Measurements from ENCODE around the gene LPAR3. TPM values are rescaled to one million over a fixed set of nuclear protein-coding genes. Genes with fewer than 3 reads are reported as not detected.

LPAR3 gene
- total RNA-seq, 2 experiments from 2014 or later, result 0.58 to 0.81 TPM

- POLR2A ChIA-PET, result interaction anchor here (0.7 kb wide), 1 partner anchor 20 kb away, joined by 4 read pairs; no protein-coding TSS in a partner anchor
- no peak overlapping the region for H3K27ac Mint-ChIP-seq
Measured at GRCh38 chr1:84774669-84775534, 118.1 kb downstream of the LPAR3 start.

DNA sequence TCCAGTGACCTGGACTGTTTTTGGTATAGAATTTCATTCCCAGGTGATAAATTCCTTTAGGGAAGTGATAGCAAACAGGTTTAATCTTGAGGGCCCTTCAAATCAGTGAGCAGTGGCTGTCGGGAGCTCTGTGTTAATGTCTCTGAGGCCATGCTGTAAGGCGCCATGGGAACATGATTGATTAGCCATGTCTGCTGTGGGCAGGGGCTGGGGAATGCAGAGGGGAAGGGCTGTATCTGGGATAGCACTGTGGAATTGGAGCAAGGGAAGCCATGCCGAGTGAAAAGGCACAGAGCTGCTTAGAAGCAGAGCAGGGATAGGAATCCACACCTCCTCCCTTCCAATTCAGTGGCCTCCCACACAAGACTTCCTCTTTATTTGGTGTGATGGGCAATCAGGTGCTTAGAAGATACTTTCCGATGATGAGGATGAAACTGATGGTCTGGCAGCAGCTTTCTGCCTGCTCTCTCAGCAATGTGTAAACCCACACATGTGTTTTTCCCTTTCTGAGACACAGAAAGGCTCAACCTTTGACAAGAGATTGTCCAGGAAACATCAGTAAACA lies 119.0 kb downstream of the LPAR3 start:
- DNase-seq (no peak), ATAC-seq (no peak)
- no peaks in the 10 kb centered on the region for H3K36me3 Mint-ChIP-seq (ENCODE audit: low read depth)
- intact Hi-C loops (cut with micrococcal nuclease), result loop anchor here (5.0 kb wide), 1 partner anchor 332 kb away; no protein-coding TSS in a partner anchor
- H3K9me3 Mint-ChIP-seq, result no peaks in the 10 kb centered on the region
- no peaks in the 10 kb centered on the region for H3K4me1 Mint-ChIP-seq (ENCODE audit: low read depth)
- CTCF ChIA-PET, result interaction anchor here (0.8 to 4.2 kb wide), 5 partner anchors 8 to 332 kb away, joined by 3 to 31 read pairs (median 4); no protein-coding TSS in a partner anchor
- no peak overlapping the region for H3K27ac Mint-ChIP-seq
- no peaks in the 10 kb centered on the region for H3K27me3 Mint-ChIP-seq
- TF ChIP-seq, protein P1, sequence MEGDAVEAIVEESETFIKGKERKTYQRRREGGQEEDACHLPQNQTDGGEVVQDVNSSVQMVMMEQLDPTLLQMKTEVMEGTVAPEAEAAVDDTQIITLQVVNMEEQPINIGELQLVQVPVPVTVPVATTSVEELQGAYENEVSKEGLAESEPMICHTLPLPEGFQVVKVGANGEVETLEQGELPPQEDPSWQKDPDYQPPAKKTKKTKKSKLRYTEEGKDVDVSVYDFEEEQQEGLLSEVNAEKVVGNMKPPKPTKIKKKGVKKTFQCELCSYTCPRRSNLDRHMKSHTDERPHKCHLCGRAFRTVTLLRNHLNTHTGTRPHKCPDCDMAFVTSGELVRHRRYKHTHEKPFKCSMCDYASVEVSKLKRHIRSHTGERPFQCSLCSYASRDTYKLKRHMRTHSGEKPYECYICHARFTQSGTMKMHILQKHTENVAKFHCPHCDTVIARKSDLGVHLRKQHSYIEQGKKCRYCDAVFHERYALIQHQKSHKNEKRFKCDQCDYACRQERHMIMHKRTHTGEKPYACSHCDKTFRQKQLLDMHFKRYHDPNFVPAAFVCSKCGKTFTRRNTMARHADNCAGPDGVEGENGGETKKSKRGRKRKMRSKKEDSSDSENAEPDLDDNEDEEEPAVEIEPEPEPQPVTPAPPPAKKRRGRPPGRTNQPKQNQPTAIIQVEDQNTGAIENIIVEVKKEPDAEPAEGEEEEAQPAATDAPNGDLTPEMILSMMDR (IDR thresholded peaks at IDR 0.05), result no peak
- H3K4me3 Mint-ChIP-seq, result no peak overlapping the region
- POLR2A ChIA-PET, result no interaction called here

More at GRCh38 chr1:84774669-84775534, 118.1 kb downstream of the LPAR3 start:
- Mint-ChIP-seq H3K4me3 (no peak overlapping the region), H3K9me3 (no peaks in the 10 kb centered on the region), H3K4me1 (ENCODE audit: low read depth) (peaks cover 6% of the 10 kb centered on the region), H3K36me3 (ENCODE audit: low read depth) (no peaks in the 10 kb centered on the region), H3K27me3 (no peaks in the 10 kb centered on the region)
- ATAC-seq (no peak), DNase-seq (no peak)
- TF ChIP-seq, protein P1 (IDR thresholded peaks at IDR 0.05), result no peak
- intact Hi-C loops (cut with micrococcal nuclease), result loop anchor here (5.0 kb wide), 1 partner anchor 333 kb away; no protein-coding TSS in a partner anchor
- CTCF ChIA-PET, result interaction anchor here (0.6 to 4.2 kb wide), 8 partner anchors 7 to 333 kb away, joined by 3 to 31 read pairs (median 4); no protein-coding TSS in a partner anchor

DNA sequence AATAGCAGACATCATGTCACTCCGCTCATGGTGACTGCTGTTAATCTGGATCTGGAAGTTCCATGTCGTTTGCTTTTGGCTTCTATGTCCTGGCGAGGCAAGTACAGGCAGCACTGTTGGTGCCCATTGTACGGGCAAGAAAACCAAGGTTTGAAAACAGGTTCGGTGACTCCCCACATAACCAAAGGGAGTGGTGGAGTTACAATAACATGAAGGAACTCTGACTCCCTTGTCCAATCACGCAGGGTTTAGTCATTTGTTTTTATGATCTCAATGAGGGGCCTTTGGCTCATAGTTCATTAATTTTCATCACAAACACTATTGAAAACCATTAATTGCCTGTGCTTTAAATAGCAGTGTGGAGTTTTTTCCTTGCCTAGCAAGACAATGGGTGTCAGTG lies 119.8 kb downstream of the LPAR3 start:
- no peak overlapping the region for H3K27ac Mint-ChIP-seq
- H3K4me1 Mint-ChIP-seq (ENCODE audit: low read depth), result no peaks in the 10 kb centered on the region
- ChIA-PET POLR2A (no interaction called here), CTCF (interaction anchor here (0.7 to 4.2 kb wide), 12 partner anchors 9 to 336 kb away, joined by 3 to 46 read pairs (median 7); no protein-coding TSS in a partner anchor)
- no peak overlapping the region for H3K4me3 Mint-ChIP-seq
- TF ChIP-seq, protein P1 (IDR thresholded peaks at IDR 0.05), result no peak
- no peaks in the 10 kb centered on the region for H3K9me3 Mint-ChIP-seq
- ATAC-seq, result no peak
- H3K36me3 Mint-ChIP-seq (ENCODE audit: low read depth), result no peaks in the 10 kb centered on the region
- peaks cover 2% of the 10 kb centered on the region for H3K27me3 Mint-ChIP-seq
- intact Hi-C loops (cut with micrococcal nuclease), result loop anchor here (5.0 kb wide), 1 partner anchor 331 kb away; no protein-coding TSS in a partner anchor
- DNase-seq, result no peak

GRCh38 chr1:84772428-84772943 lies 120.5 kb downstream of the LPAR3 start:
- ATAC-seq (peak; percentile 71), DNase-seq (peak; percentile 81)
- CTCF ChIA-PET, result interaction anchor here (0.6 to 4.2 kb wide), 51 partner anchors 10 to 868 kb away, joined by 3 to 46 read pairs (median 3); partner anchors contain the start of genes GNG5 and SPATA1
- peaks cover 2% of the 10 kb centered on the region for H3K27me3 Mint-ChIP-seq
- H3K36me3 Mint-ChIP-seq (ENCODE audit: low read depth), result no peaks in the 10 kb centered on the region
- H3K27ac Mint-ChIP-seq, result no peak overlapping the region
- intact Hi-C loops (cut with micrococcal nuclease), result loop anchor here (5.0 kb wide), 1 partner anchor 330 kb away; no protein-coding TSS in a partner anchor
- POLR2A ChIA-PET, result no interaction called here
- TF ChIP-seq, protein P1 (IDR thresholded peaks at IDR 0.05), result peak; percentile 95
- no peaks in the 10 kb centered on the region for H3K4me1 Mint-ChIP-seq (ENCODE audit: low read depth)
- H3K9me3 Mint-ChIP-seq, result no peaks in the 10 kb centered on the region
- H3K4me3 Mint-ChIP-seq, result no peak overlapping the region
